SK-N-SH (cell line): ENCODE data around the gene PSMD10. TPM values are rescaled to one million over a fixed set of nuclear protein-coding genes. Genes with fewer than 3 reads are reported as not detected.

Experiments used
- CTCF ChIA-PET: fragments of 300-600, 350-600 bp; formaldehyde crosslinking; extraction: SDS; loops from one replicate; lab custom pipeline; 2021; lab: Yijun Ruan, JAX
- POLR2A ChIA-PET: fragments of 350-600 bp; sonication (Branson Sonifier 250); formaldehyde crosslinking; extraction: SDS; loops from one replicate; lab custom pipeline; 2020; ENCODE audit warnings: antibody characterized with exemption, inconsistent platforms; lab: Yijun Ruan, JAX
- DNase-seq: peaks from one replicate; pipeline ENCODE4 v3.0.0; 2012
- H2AFZ ChIP-seq: fragments of 200-600 bp; sonication (generic); 2 replicates; pipeline ENCODE4 v1.8.1; 2016; ENCODE audit warnings: antibody characterized with exemption, mild to moderate bottlenecking, low read depth
- H3F3A ChIP-seq: fragments of 200-600 bp; sonication (generic); replicated peaks from 2 replicates; pipeline ENCODE3; 2016; ENCODE audit warnings: antibody characterized with exemption, mild to moderate bottlenecking; ENCODE audit not compliant: insufficient read depth
- H3K27ac ChIP-seq, 2 experiments: fragments of 200-500 bp in 1 of 2; fragments of 200-600 bp in 1 of 2; sonication (Bioruptor generic) in 1 of 2; sonication (generic), shearing (Covaris generic) in 1 of 2; 2 replicates each; pipeline versions ENCODE4 v1.5.1 to v1.6.1; 2014 to 2016; ENCODE audit warnings: low read depth in 2 of 2, inconsistent platforms in 1 of 2, low read length in 1 of 2, mild to moderate bottlenecking in 1 of 2, mixed read lengths in 1 of 2
- H3K27me3 ChIP-seq: fragments of 200-600 bp; sonication (generic), shearing (Covaris generic); 2 replicates; pipeline ENCODE4 v1.6.1; 2016; ENCODE audit warnings: mixed run types; ENCODE audit not compliant: insufficient read depth
- H3K36me3 ChIP-seq, 2 experiments: fragments of 200-500 bp in 1 of 2; fragments of 200-600 bp in 1 of 2; sonication (Bioruptor generic) in 1 of 2; sonication (generic) in 1 of 2; replicated peaks in 1 of 2; 2 replicates each; pipeline versions ENCODE3 to v1.5.1; 2014 to 2016; ENCODE audit warnings: low read length in 1 of 2, mild to moderate bottlenecking in 1 of 2; ENCODE audit not compliant: insufficient read depth in 2 of 2, control insufficient read depth in 1 of 2
- H3K4me1 ChIP-seq, 2 experiments: fragments of 200-500 bp in 1 of 2; fragments of 200-600 bp in 1 of 2; sonication (Bioruptor generic) in 1 of 2; sonication (generic), shearing (Covaris generic) in 1 of 2; 2 replicates each; pipeline versions ENCODE4 v1.5.1 to v1.6.1; 2014 to 2016; ENCODE audit warnings: low read depth in 1 of 2, low read length in 1 of 2, mixed run types in 1 of 2; ENCODE audit not compliant: insufficient read depth in 2 of 2, control insufficient read depth in 1 of 2
- H3K4me2 ChIP-seq: fragments of 200-600 bp; sonication (generic), shearing (Covaris generic); 2 replicates; pipeline ENCODE4 v1.6.1; 2017; ENCODE audit warnings: mixed run types
- H3K4me3 ChIP-seq, 2 experiments: fragments of 200-500 bp in 1 of 2; fragments of 200-600 bp in 1 of 2; sonication (Bioruptor generic) in 1 of 2; sonication (generic), shearing (Covaris generic) in 1 of 2; 2 replicates each; pipeline versions ENCODE4 v1.5.1 to v1.8.1; 2014 to 2016; ENCODE audit warnings: low read depth in 2 of 2, inconsistent platforms in 1 of 2, low read length in 1 of 2, mild to moderate bottlenecking in 1 of 2, mixed read lengths in 1 of 2, moderate library complexity in 1 of 2
- H3K79me2 ChIP-seq: fragments of 200-600 bp; sonication (generic); 2 replicates; pipeline ENCODE4 v1.8.1; 2017; ENCODE audit warnings: mild to moderate bottlenecking; ENCODE audit not compliant: insufficient read depth
- H3K9ac ChIP-seq: fragments of 200-600 bp; sonication (generic); 2 replicates; pipeline ENCODE4 v1.6.1; 2017; ENCODE audit warnings: mixed run types
- H3K9me2 ChIP-seq: fragments of 200-600 bp; sonication (generic); 2 replicates; pipeline ENCODE4 v1.6.1; 2017; ENCODE audit warnings: mixed run types
- H3K9me3 ChIP-seq: fragments of 200-600 bp; sonication (generic); 2 replicates; pipeline ENCODE4 v1.6.1; 2017; ENCODE audit warnings: mixed run types, mild to moderate bottlenecking, moderate library complexity
- H4K20me1 ChIP-seq: fragments of 200-600 bp; sonication (generic); 2 replicates; pipeline ENCODE4 v1.6.1; 2017; ENCODE audit warnings: mild to moderate bottlenecking, mixed run types; ENCODE audit not compliant: insufficient read depth
- ELF1 ChIP-seq: IDR thresholded peaks from 2 replicates; pipeline ENCODE4 v1.4.0; 2012
- EP300 ChIP-seq, 2 experiments: IDR thresholded peaks; 2 replicates each; pipeline versions ENCODE4 v1.4.0 to v1.6.1; 2012; ENCODE audit warnings: borderline replicate concordance in 1 of 2, low read depth in 1 of 2, low read length in 1 of 2
- EZH2phosphoT487 ChIP-seq: fragments of 200-600 bp; sonication (generic); IDR thresholded peaks from 2 replicates; pipeline ENCODE4 v1.6.1; 2017; ENCODE audit warnings: low read depth, mixed run types, mild to moderate bottlenecking, antibody characterized with exemption, moderate library complexity, borderline replicate concordance
- FOXM1 ChIP-seq: IDR thresholded peaks from 2 replicates; pipeline ENCODE4 v1.4.0; 2012; ENCODE audit warnings: low read depth, mild to moderate bottlenecking
- MXI1 ChIP-seq: IDR thresholded peaks from 2 replicates; pipeline ENCODE4 v1.6.1; 2012; ENCODE audit warnings: mild to moderate bottlenecking, low read depth, low read length, improper control_type of control experiment
- NRF1 ChIP-seq: IDR thresholded peaks from 2 replicates; pipeline ENCODE4 v1.6.1; 2012; ENCODE audit warnings: low read depth, mild to moderate bottlenecking, low read length
- RAD21 ChIP-seq: IDR thresholded peaks from 2 replicates; pipeline ENCODE4 v1.6.1; 2012; ENCODE audit warnings: mild to moderate bottlenecking, low read length
- RCOR1 ChIP-seq: fragments of 150-350 bp; IDR thresholded peaks from 2 replicates; pipeline ENCODE4 v1.6.1; 2017; ENCODE audit warnings: antibody characterized with exemption, low read length
- REST ChIP-seq: IDR thresholded peaks from 2 replicates; pipeline ENCODE4 v1.6.1; 2012; ENCODE audit warnings: mild to moderate bottlenecking, low read depth, low read length, moderate library complexity
- RXRA ChIP-seq: IDR thresholded peaks from 2 replicates; pipeline ENCODE4 v1.4.0; 2012; ENCODE audit warnings: low read depth, mild to moderate bottlenecking, borderline replicate concordance
- TEAD4 ChIP-seq: IDR thresholded peaks from 2 replicates; pipeline ENCODE4 v1.4.0; 2012; ENCODE audit warnings: mild to moderate bottlenecking, borderline replicate concordance; ENCODE audit not compliant: insufficient read depth
- YY1 ChIP-seq: IDR thresholded peaks from 2 replicates; pipeline ENCODE4 v1.4.0; 2012; ENCODE audit warnings: low read depth, mild to moderate bottlenecking
- WGBS: methylation state at CpG from one replicate; pipeline ENCODE4 v1.1.6; 2017; ENCODE audit warnings: low lambda C conversion rate; 5-methylcytosine and 5-hydroxymethylcytosine counted together
- polyA plus RNA-seq, 3 experiments: library from polyadenylated mRNA; depleted of rRNA; stranded (reverse); fragments of >200 nt; gene quantifications; 2 replicates each; pipeline ENCODE4 v1.2.3, GENCODE V29; 2012
- TF ChIP-seq, protein P1 (sequence below): IDR thresholded peaks from 2 replicates; pipeline ENCODE4 v1.4.0; 2012; ENCODE audit warnings: low read depth, borderline replicate concordance
- TF ChIP-seq, protein P2 (sequence below): fragments of 200-600 bp; sonication (generic); IDR thresholded peaks from 2 replicates; pipeline ENCODE4 v1.6.1; 2017; ENCODE audit warnings: antibody characterized with exemption, mild to moderate bottlenecking, moderate library complexity

PSMD10 gene
- polyA plus RNA-seq, 1 of the 3 experiments (the other 2 are of a cell fraction) = 53.0 TPM

GRCh38 chrX:108130889-108131288, 39.5 kb upstream of the PSMD10 start:
- Histone ChIP-seq H3K9ac (no peak overlapping the region), H3K79me2 (no peaks in the 10 kb centered on the region), H3F3A (no peaks in the 10 kb centered on the region), H3K27me3 (no peaks in the 10 kb centered on the region), H3K36me3 (no peaks in the 10 kb centered on the region), H3K4me1 (no peaks in the 10 kb centered on the region), H3K27ac (peak overlapping the region in 1 of 2 experiments; percentile 24; a peak in 1 of 4 replicates), H4K20me1 (no peaks in the 10 kb centered on the region), H3K9me3 (no peaks in the 10 kb centered on the region), H3K4me3 (no peak overlapping the region), H3K9me2 (no peaks in the 10 kb centered on the region), H2AFZ (no peak overlapping the region), H3K4me2 (no peak overlapping the region)
- no peak for DNase-seq
- 42% methylated on average over 1 of the region's 1 CpG for WGBS
- TF ChIP-seq RXRA (no peak), EZH2phosphoT487 (no peak), ELF1 (no peak)
- ChIA-PET POLR2A (no interaction called here), CTCF (no interaction called here)

GRCh38 chrX:108127152-108127551, 35.8 kb upstream of the PSMD10 start:
- TF ChIP-seq REST = no peak
- TF ChIP-seq, protein P1, sequence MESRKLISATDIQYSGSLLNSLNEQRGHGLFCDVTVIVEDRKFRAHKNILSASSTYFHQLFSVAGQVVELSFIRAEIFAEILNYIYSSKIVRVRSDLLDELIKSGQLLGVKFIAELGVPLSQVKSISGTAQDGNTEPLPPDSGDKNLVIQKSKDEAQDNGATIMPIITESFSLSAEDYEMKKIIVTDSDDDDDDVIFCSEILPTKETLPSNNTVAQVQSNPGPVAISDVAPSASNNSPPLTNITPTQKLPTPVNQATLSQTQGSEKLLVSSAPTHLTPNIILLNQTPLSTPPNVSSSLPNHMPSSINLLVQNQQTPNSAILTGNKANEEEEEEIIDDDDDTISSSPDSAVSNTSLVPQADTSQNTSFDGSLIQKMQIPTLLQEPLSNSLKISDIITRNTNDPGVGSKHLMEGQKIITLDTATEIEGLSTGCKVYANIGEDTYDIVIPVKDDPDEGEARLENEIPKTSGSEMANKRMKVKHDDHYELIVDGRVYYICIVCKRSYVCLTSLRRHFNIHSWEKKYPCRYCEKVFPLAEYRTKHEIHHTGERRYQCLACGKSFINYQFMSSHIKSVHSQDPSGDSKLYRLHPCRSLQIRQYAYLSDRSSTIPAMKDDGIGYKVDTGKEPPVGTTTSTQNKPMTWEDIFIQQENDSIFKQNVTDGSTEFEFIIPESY = no peak
- no peak for TF ChIP-seq RAD21
- TF ChIP-seq EP300 (IDR thresholded peaks at IDR 0.05; ENCODE audit: borderline replicate concordance in 1 of 2, low read depth in 1 of 2, low read length in 1 of 2) = no peak
- TF ChIP-seq TEAD4 = no peak
- no peak for TF ChIP-seq YY1
- no peak for TF ChIP-seq FOXM1
- TF ChIP-seq, protein P2, sequence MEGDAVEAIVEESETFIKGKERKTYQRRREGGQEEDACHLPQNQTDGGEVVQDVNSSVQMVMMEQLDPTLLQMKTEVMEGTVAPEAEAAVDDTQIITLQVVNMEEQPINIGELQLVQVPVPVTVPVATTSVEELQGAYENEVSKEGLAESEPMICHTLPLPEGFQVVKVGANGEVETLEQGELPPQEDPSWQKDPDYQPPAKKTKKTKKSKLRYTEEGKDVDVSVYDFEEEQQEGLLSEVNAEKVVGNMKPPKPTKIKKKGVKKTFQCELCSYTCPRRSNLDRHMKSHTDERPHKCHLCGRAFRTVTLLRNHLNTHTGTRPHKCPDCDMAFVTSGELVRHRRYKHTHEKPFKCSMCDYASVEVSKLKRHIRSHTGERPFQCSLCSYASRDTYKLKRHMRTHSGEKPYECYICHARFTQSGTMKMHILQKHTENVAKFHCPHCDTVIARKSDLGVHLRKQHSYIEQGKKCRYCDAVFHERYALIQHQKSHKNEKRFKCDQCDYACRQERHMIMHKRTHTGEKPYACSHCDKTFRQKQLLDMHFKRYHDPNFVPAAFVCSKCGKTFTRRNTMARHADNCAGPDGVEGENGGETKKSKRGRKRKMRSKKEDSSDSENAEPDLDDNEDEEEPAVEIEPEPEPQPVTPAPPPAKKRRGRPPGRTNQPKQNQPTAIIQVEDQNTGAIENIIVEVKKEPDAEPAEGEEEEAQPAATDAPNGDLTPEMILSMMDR = no peak
- no peak for TF ChIP-seq ELF1
- no peak for TF ChIP-seq NRF1
- TF ChIP-seq EZH2phosphoT487 = no peak
- TF ChIP-seq MXI1 = no peak
- no peak for TF ChIP-seq RCOR1
- Histone ChIP-seq H3K4me3 (no peak overlapping the region), H3K9ac (no peak overlapping the region), H3K36me3 (no peaks in the 10 kb centered on the region), H3K4me1 (peaks cover 0 to 2% of the 10 kb centered on the region in 2 experiments; a peak in 1 of 4 replicates), H3F3A (no peaks in the 10 kb centered on the region), H3K27me3 (no peaks in the 10 kb centered on the region), H3K9me3 (no peaks in the 10 kb centered on the region), H3K9me2 (no peaks in the 10 kb centered on the region), H4K20me1 (no peaks in the 10 kb centered on the region), H2AFZ (no peak overlapping the region), H3K79me2 (no peaks in the 10 kb centered on the region), H3K4me2 (no peak overlapping the region), H3K27ac (no peak overlapping the region)
- POLR2A ChIA-PET = no interaction called here
- 61% methylated on average over 4 of the region's 4 CpGs for WGBS
- DNase-seq = no peak
- CTCF ChIA-PET = no interaction called here
